Panc1 (cell line): ENCODE measurements around the gene ZNF609.

Source experiments
- POLR2AphosphoS5 ChIP-seq: IDR thresholded peaks from 2 replicates; pipeline ENCODE4 v1.6.1; 2012; ENCODE audit warnings: mild to moderate bottlenecking, low read depth, low read length, moderate library complexity
- TCF7L2 ChIP-seq: IDR thresholded peaks from 2 replicates; pipeline ENCODE4 v1.6.1; 2011; ENCODE audit warnings: mild to moderate bottlenecking, low read depth, low read length, inconsistent platforms

- TF ChIP-seq TCF7L2: no peak
- TF ChIP-seq POLR2AphosphoS5: no peak
These were observed 81.7 kb downstream of the ZNF609 start for GRCh38 chr15:64542091-64542490.
